Measurements from ENCODE around the gene KANSL1. TPM values are rescaled to one million over a fixed set of nuclear protein-coding genes. Genes with fewer than 3 reads are reported as not detected.

The KANSL1 gene
- total and polyA plus RNA-seq, 8 donors: 24.6 to 86.6 (median 48.2) TPM

DNA sequence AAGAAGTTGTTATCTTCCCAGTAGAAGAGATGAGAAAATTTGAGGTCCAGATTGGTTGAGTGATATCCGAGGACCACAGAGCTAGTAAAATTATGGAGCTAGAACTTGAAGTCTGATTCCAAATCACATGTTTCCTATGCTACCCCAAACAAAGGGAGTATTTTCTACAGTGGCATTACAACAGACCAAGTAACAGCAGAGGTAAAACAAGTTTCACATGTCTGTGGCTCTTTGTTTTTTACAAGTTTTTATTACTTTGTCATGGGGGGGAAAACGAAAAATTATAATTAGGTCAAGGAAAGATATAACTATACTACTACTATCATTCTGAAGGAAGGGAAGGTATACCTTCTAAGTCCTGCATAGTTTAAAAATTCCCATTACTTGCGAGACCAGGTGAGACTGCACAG lies 49.4 kb downstream of the KANSL1 start:
- H3K9me3 ChIP-seq: no peaks in the 10 kb centered on the region
- intact Hi-C loops (cut with DNase I): no loop called here
- FAIRE-seq: no peak
- H3K27ac ChIP-seq: no peak overlapping the region
- peaks cover 28 to 78% (median 42%) of the 10 kb centered on the region in 3 donors for H3K4me1 ChIP-seq
- H3K27me3 ChIP-seq: no peaks in the 10 kb centered on the region
- H3K4me3 ChIP-seq: no peak overlapping the region
- 31 to 33% methylated on average over 3 of the region's 3 CpGs for WGBS, 2 donors
- TF ChIP-seq, protein P1, sequence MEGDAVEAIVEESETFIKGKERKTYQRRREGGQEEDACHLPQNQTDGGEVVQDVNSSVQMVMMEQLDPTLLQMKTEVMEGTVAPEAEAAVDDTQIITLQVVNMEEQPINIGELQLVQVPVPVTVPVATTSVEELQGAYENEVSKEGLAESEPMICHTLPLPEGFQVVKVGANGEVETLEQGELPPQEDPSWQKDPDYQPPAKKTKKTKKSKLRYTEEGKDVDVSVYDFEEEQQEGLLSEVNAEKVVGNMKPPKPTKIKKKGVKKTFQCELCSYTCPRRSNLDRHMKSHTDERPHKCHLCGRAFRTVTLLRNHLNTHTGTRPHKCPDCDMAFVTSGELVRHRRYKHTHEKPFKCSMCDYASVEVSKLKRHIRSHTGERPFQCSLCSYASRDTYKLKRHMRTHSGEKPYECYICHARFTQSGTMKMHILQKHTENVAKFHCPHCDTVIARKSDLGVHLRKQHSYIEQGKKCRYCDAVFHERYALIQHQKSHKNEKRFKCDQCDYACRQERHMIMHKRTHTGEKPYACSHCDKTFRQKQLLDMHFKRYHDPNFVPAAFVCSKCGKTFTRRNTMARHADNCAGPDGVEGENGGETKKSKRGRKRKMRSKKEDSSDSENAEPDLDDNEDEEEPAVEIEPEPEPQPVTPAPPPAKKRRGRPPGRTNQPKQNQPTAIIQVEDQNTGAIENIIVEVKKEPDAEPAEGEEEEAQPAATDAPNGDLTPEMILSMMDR (IDR thresholded peaks at IDR 0.05): no peak
- no peak for DNase-seq
- peak in 1 of 4 donors; percentile 24 for ATAC-seq
- no peaks in the 10 kb centered on the region for H3K36me3 ChIP-seq

DNA sequence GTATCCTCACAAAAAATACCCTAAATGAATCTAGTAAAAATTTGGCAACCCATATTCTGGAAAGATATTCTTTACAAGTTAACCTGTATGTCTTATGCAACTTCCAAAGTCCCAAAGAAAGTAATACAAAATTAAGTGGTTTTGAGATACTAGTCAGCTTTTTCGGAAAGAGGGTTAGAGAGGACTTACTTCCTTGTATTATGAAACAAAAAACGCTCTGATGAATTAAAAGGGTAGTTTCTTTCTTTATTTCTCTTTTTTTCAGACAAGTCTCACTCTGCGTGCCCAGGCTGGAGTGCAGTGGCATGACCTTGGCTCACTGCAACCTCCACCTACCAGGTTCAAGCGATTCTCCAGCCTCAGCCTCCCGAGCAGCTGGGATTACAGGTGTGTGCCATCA lies 51.6 kb downstream of the KANSL1 start:
- intact Hi-C loops (cut with DNase I): no loop called here
- DNase-seq (no peak), FAIRE-seq (no peak), ATAC-seq (no peak)
- Histone ChIP-seq H3K27ac (no peak overlapping the region), H3K36me3 (no peaks in the 10 kb centered on the region), H3K4me3 (no peak overlapping the region), H3K27me3 (no peaks in the 10 kb centered on the region), H3K9me3 (no peaks in the 10 kb centered on the region), H3K4me1 (peaks cover 19 to 74% (median 42%) of the 10 kb centered on the region in 3 donors)
- TF ChIP-seq, protein P1 (IDR thresholded peaks at IDR 0.05): no peak
- WGBS, 2 donors: 68 to 75% methylated on average over 5 of the region's 5 CpGs

DNA sequence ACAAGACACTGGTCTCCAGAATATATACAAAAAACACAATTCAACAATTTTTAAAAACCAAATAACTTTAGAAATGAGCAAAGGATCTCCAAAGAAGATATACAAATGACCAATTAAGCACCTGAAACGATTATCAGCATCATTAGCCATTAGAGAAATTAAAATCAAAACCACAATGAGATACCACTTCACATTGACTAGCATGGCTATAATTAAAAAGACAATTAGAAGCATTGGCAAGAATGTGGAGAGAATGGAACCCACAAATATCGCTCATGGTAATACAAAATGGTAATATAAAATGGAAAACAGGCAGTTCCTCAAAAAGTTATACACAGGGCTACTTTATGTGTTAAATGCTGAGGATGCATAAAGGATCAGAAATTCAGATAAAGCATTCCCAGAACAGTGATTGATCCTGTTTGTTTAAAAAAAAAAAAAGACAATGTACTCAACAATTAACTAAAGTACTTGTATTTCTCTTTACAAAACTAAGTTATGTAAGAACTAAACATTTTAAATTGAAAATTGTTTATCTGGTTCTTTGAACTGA lies 52.5 kb downstream of the KANSL1 start:
- H3K36me3 ChIP-seq: no peaks in the 10 kb centered on the region
- 84 to 86% methylated on average over 2 of the region's 2 CpGs for WGBS, 2 donors

DNA sequence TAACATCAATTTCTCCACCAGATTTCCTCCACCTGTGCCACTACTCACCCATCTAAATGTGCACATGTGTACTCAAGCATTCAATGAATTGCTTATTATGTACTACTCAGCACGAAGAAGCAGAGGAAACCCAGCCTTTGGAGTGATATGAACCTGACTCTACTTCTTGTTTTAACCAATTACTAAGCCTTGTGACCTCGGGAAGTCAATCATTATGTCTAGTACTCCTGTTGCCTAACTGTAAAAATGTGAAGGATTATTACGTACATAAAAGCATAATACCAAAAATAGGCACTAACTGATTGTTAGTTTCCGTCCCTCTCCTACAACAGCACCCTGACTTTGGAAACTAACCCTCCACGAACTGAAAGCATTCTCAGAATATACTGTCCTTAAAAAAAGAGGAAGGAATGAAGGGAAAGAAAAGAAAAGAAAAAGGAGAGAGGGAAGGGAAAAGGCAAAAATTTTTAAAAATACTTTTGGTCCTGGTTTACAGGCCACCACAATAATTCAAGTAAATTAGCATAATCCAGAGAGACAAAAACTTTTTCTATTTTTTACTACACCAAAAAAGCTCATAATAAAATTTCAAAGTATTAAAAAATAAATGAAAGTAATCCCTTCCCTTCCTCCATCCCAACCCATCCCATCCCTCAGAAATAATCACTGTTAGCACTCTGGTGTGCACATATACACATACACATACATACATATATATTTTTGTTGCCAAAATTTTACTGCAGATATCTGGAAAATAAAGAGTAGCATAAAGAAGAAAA lies 53.6 kb downstream of the KANSL1 start:
- H3K4me1 ChIP-seq: peaks cover 14 to 71% (median 31%) of the 10 kb centered on the region in 3 donors
- no peak overlapping the region for H3K4me3 ChIP-seq
- intact Hi-C loops (cut with DNase I): no loop called here
- ATAC-seq (peak in 3 of 4 donors; percentile 34 to 48 (median 43)), DNase-seq (no peak), FAIRE-seq (no peak)
- no peaks in the 10 kb centered on the region for H3K9me3 ChIP-seq
- H3K27ac ChIP-seq: peak overlapping the region in 2 of 4 donors; percentile 1 to 24
- no peaks in the 10 kb centered on the region for H3K36me3 ChIP-seq
- H3K27me3 ChIP-seq: no peaks in the 10 kb centered on the region
- 24 to 27% methylated on average over 5 of the region's 5 CpGs for WGBS, 2 donors
- TF ChIP-seq, protein P1 (IDR thresholded peaks at IDR 0.05): no peak

More for the DNA sequence above, 52.5 kb downstream of the KANSL1 start:
- Histone ChIP-seq H3K4me3 (no peak overlapping the region), H3K9me3 (no peaks in the 10 kb centered on the region), H3K27ac (no peak overlapping the region), H3K4me1 (peaks cover 19 to 76% (median 35%) of the 10 kb centered on the region in 3 donors), H3K27me3 (no peaks in the 10 kb centered on the region)
- ATAC-seq (no peak), DNase-seq (no peak), FAIRE-seq (no peak)
- TF ChIP-seq, protein P1 (IDR thresholded peaks at IDR 0.05): no peak
- intact Hi-C loops (cut with DNase I): no loop called here

DNA sequence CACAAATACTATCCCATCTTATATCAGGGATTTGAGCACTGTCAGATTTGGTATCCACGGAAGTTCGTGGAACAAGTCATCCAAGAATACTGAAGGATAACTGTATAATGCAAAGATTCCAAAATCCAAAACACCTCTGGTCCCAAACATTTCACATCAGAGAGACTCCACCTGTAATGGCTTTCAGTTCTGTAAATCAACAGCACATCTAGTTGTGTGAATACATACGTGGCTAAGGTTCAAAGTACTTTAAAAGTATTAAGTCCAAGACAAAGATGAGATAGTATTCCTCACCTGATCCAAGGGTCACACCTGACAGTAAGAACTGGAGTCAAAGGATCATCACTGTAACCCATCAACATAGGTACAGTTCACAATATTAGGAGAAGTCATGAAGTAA lies 54.8 kb downstream of the KANSL1 start:
- Histone ChIP-seq H3K36me3 (no peaks in the 10 kb centered on the region), H3K4me1 (peaks cover 14 to 61% (median 26%) of the 10 kb centered on the region in 3 donors), H3K9me3 (no peaks in the 10 kb centered on the region), H3K27ac (no peak overlapping the region), H3K4me3 (no peak overlapping the region), H3K27me3 (no peaks in the 10 kb centered on the region)
- no peak for DNase-seq
- no peak for FAIRE-seq
- TF ChIP-seq, protein P1 (IDR thresholded peaks at IDR 0.05): no peak
- peak in 1 of 4 donors; percentile 4 for ATAC-seq
- intact Hi-C loops (cut with DNase I): no loop called here
- 46 to 50% methylated on average over 3 of the region's 3 CpGs for WGBS, 2 donors

Measured in pancreas (tissue), 10 donors.